Inflammatory macrophage treated with lipopolysaccharide for 4 hours (primary cell): ENCODE results near the gene MLF2.

Source experiments
- DNase-seq: peaks from one replicate; pipeline ENCODE4 v3.0.0-alpha.2; 2020

MLF2 gene

GRCh38 chr12:6752921-6753771 lies at the start of gene MLF2:
TSS of gene MLF2 (minus strand) at chr12:6753141. CDS start at chr12:6752334, 807 bp downstream.
- DNase-seq = peak; percentile 99

GRCh38 chr12:6799147-6799546 lies 46.2 kb upstream of the MLF2 start:
- no peak for DNase-seq

- no peak for DNase-seq
Observed at GRCh38 chr12:6796576-6796975, 43.6 kb upstream of the MLF2 start.

GRCh38 chr12:6795088-6795487 lies 42.1 kb upstream of the MLF2 start:
- DNase-seq = no peak

- DNase-seq = peak; percentile 86
Observed at GRCh38 chr12:6792522-6793201, 39.7 kb upstream of the MLF2 start.

- no peak for DNase-seq
Observed at GRCh38 chr12:6791931-6792520, 39.1 kb upstream of the MLF2 start.

- peak; percentile 35 for DNase-seq
Observed at GRCh38 chr12:6790496-6791150, 37.7 kb upstream of the MLF2 start.

- peak; percentile 86 for DNase-seq
Observed at GRCh38 chr12:6788972-6789924, 36.3 kb upstream of the MLF2 start, which contains the start of gene CD4. TSS of gene CD4 (plus strand) at chr12:6789528. CDS start at chr12:6800139, 10,611 bp downstream.

- DNase-seq = no peak
Observed at GRCh38 chr12:6787309-6787708, 34.4 kb upstream of the MLF2 start.

- DNase-seq = no peak
Observed at GRCh38 chr12:6786416-6787094, 33.6 kb upstream of the MLF2 start.

- DNase-seq = peak; percentile 58
Observed at GRCh38 chr12:6784761-6785160, 31.8 kb upstream of the MLF2 start.

GRCh38 chr12:6784296-6784695 lies 31.4 kb upstream of the MLF2 start:
- DNase-seq = peak; percentile 43

- no peak for DNase-seq
Observed at GRCh38 chr12:6783828-6784227, 30.9 kb upstream of the MLF2 start.

- no peak for DNase-seq
Observed at GRCh38 chr12:6782850-6783566, 30.1 kb upstream of the MLF2 start.

- DNase-seq = no peak
Observed at GRCh38 chr12:6782119-6782518, 29.2 kb upstream of the MLF2 start.

GRCh38 chr12:6780573-6780972 lies 27.6 kb upstream of the MLF2 start:
- no peak for DNase-seq

GRCh38 chr12:6779708-6780432 lies 26.9 kb upstream of the MLF2 start:
- peak; percentile 35 for DNase-seq

GRCh38 chr12:6778574-6779550 lies 25.9 kb upstream of the MLF2 start:
- DNase-seq = peak; percentile 84

- DNase-seq = peak; percentile 26
Observed at GRCh38 chr12:6778217-6778573, 25.3 kb upstream of the MLF2 start.
